Heart right ventricle (tissue), 16 donors: Measurements from ENCODE around the gene ZNF516. TPM values are rescaled to one million over a fixed set of nuclear protein-coding genes. Genes with fewer than 3 reads are reported as not detected.

ENCODE experiments used
- ATAC-seq, 8 donors: fragments of 200-7000 bp; cut with Tn5 transposase; one replicate each; pipeline ENCODE4 v1.9.1; 2020; ENCODE audit warnings: mild to moderate bottlenecking in 8 of 8, moderate library complexity in 8 of 8, moderate number of reproducible peaks in 1 of 8
- DNase-seq, 2 donors: peaks; one replicate each; pipeline ENCODE4 v3.0.0-alpha.2; 2020
- H3K27ac ChIP-seq, 10 donors: fragments of 200-600 bp; sonication (generic) in 2 of 10; one replicate each; pipeline versions ENCODE4 v1.5.0 to v1.8.0; 2020 to 2022; ENCODE audit warnings: mild to moderate bottlenecking in 3 of 10
- H3K27me3 ChIP-seq, 7 donors: fragments of 200-600 bp; one replicate each; pipeline ENCODE4 v1.8.0; 2021 to 2022; ENCODE audit warnings: mild to moderate bottlenecking in 2 of 7
- H3K36me3 ChIP-seq, 9 donors: fragments of 200-600 bp; sonication (generic) in 1 of 9; one replicate each; pipeline versions ENCODE4 v1.5.0 to v1.8.0; 2020 to 2022; ENCODE audit warnings: mild to moderate bottlenecking in 2 of 9
- H3K4me1 ChIP-seq, 9 donors: fragments of 200-600 bp; sonication (generic) in 1 of 9; one replicate each; pipeline versions ENCODE4 v1.5.0 to v1.8.0; 2020 to 2022; ENCODE audit warnings: mild to moderate bottlenecking in 4 of 9
- H3K4me3 ChIP-seq, 10 donors: fragments of 200-600 bp; sonication (generic) in 2 of 10; one replicate each; pipeline versions ENCODE4 v1.5.0 to v1.8.0; 2020 to 2022; ENCODE audit warnings: mild to moderate bottlenecking in 7 of 10, moderate library complexity in 2 of 10
- H3K9me3 ChIP-seq, 11 donors: fragments of 200-600 bp in 10 of 11; sonication (generic) in 2 of 11; one replicate each; pipeline versions ENCODE4 v1.5.0 to v1.8.0; 2013 to 2022; ENCODE audit warnings: mild to moderate bottlenecking in 2 of 11, control low read depth in 1 of 11, moderate library complexity in 1 of 11
- CTCF ChIP-seq, 9 donors: fragments of 200-600 bp; sonication (generic) in 2 of 9; IDR thresholded peaks; one replicate each; pipeline versions ENCODE4 v1.5.0 to v1.8.0; 2021 to 2022; ENCODE audit warnings: antibody characterized with exemption in 9 of 9, mild to moderate bottlenecking in 5 of 9, moderate library complexity in 1 of 9
- WGBS, 2 donors: extraction: QIAGEN DNeasy Blood & Tissue Kit; methylation state at CpG; one replicate each; pipeline ENCODE4 v1.1.7; 2013; ENCODE audit warnings: inconsistent platforms in 1 of 2; 5-methylcytosine and 5-hydroxymethylcytosine counted together
- intact Hi-C, 10 donors: fragments of 100-400 bp; cut with DNase I; formaldehyde crosslinking; loops; one replicate each; pipeline versions ENCODE4 v1.11.1 to v1.14.2; 2022
- polyA plus RNA-seq, 2 donors: library from polyadenylated mRNA; stranded (reverse); fragments of 200-250 nt; gene quantifications; one replicate each; pipeline ENCODE4 v1.2.3, GENCODE V29; 2013
- total RNA-seq, 10 donors: library from RNA; stranded (reverse); fragmentation: NEBNext Ultra II Directional in 3 of 10; extraction: Animal tissue kit (Norgen Biotek cat#: 25700) in 3 of 10; gene quantifications; one replicate each; pipeline versions ENCODE4 v1.2.1 to v1.2.4, GENCODE V29; 2021 to 2023
- donor health status: Arrhythmogenic right ventricular cardiomyopathy.
- donor health status: ischemic (EF 13 %, LVEDD 7.1; RV severe dilation, severe dysfunction).
- donor health status: healthy with polysubstance abuse.
- donor health status: DM: no; HTN: yes; CAD: no.
- donor health status: DM: no; HTN: no; CAD: no.
- donor health status: ischemic (EF 25% LVEDD 6.9; RV normal size, moderate dysfunction).
- donor health status: ischemic (EF 25% LVEDD 5.7; RV mildly dilated, moderate dysfunction).
- donor health status: healthy.
- donor health status: DM: yes; HTN: yes; CAD: no.
- donor health status: Ischemic cardiomyopathy.
- donor health status: ischemic (EF 35%, LVEDD 5.7; RV mildly dilated, moderate dysfunction).
- donor health status: nonischemic (EF 11% LVEDD 7.7; RV severe dilation, severe dysfunction).
- donor health status: DM: yes; HTN: yes; CAD: no.
- donor health status: PGD.
- donor health status: ischemic (EF 29% LVEDD 5.4; RV normal size, mild dysfunction).
- donor health status: nonischemic (EF 23%, LVEDD 6.1; RV moderate dilation, normal function).

The ZNF516 gene
- total and polyA plus RNA-seq, 12 donors, result 2.6 to 24.8 (median 17.3) TPM

GRCh38 chr18:76338088-76338487 lies 157.0 kb downstream of the ZNF516 start:
- no peak for ATAC-seq
- 94 to 97% methylated on average over 9 of the region's 9 CpGs for WGBS, 2 donors
- no peak overlapping the region for H3K27ac ChIP-seq
- no peaks in the 10 kb centered on the region for H3K4me1 ChIP-seq
- H3K9me3 ChIP-seq, result peaks cover 0 to 36% (median 11%) of the 10 kb centered on the region in 11 donors
- H3K36me3 ChIP-seq, result no peaks in the 10 kb centered on the region
- intact Hi-C loops, result no loop called here
- DNase-seq, result no peak
- no peak for TF ChIP-seq CTCF (IDR thresholded peaks at IDR 0.05)
- H3K4me3 ChIP-seq, result no peak overlapping the region
- H3K27me3 ChIP-seq, result no peaks in the 10 kb centered on the region

GRCh38 chr18:76335859-76336640 lies 159.0 kb downstream of the ZNF516 start:
- Histone ChIP-seq H3K4me1 (no peaks in the 10 kb centered on the region), H3K27ac (no peak overlapping the region), H3K27me3 (no peaks in the 10 kb centered on the region), H3K9me3 (peaks cover 0 to 49% (median 13%) of the 10 kb centered on the region in 11 donors), H3K36me3 (no peaks in the 10 kb centered on the region), H3K4me3 (no peak overlapping the region)
- TF ChIP-seq CTCF (IDR thresholded peaks at IDR 0.05), result no peak
- no peak for ATAC-seq
- intact Hi-C loops, result no loop called here
- DNase-seq, result no peak
- WGBS, 2 donors, result 83 to 84% methylated on average over 10 of the region's 10 CpGs

- Histone ChIP-seq H3K4me3 (no peak overlapping the region), H3K9me3 (peaks cover 0 to 46% (median 17%) of the 10 kb centered on the region in 11 donors), H3K36me3 (no peaks in the 10 kb centered on the region), H3K4me1 (no peaks in the 10 kb centered on the region), H3K27ac (no peak overlapping the region), H3K27me3 (no peaks in the 10 kb centered on the region)
- ATAC-seq (peak in 4 of 8 donors; percentile 45 to 70 (median 57)), DNase-seq (no peak)
- TF ChIP-seq CTCF (IDR thresholded peaks at IDR 0.05), result no peak
- intact Hi-C loops, result no loop called here
- WGBS, 2 donors, result 59 to 66% methylated on average over 4 of the region's 4 CpGs
Measured at GRCh38 chr18:76328140-76328539, 166.9 kb downstream of the ZNF516 start.

- 91 to 96% methylated on average over 7 of the region's 7 CpGs for WGBS, 2 donors
- Histone ChIP-seq H3K27ac (no peak overlapping the region), H3K4me3 (no peak overlapping the region), H3K36me3 (no peaks in the 10 kb centered on the region), H3K9me3 (peaks cover 0 to 5% (median under 1%) of the 10 kb centered on the region in 11 donors), H3K4me1 (no peaks in the 10 kb centered on the region), H3K27me3 (peaks cover 0 to 3% (median 0%) of the 10 kb centered on the region in 7 donors)
- no peak for TF ChIP-seq CTCF (IDR thresholded peaks at IDR 0.05)
- intact Hi-C loops, result no loop called here
- DNase-seq (no peak), ATAC-seq (no peak)
Measured at GRCh38 chr18:76323891-76324290, 171.2 kb downstream of the ZNF516 start.
